DMS153 treated with DMSO at 0.1 percent for 48 hours (cell line): ENCODE results near the gene TARDBP.
"Not testable (repeated sequence)": the region's sequence is repeated elsewhere in the genome, so short reads cannot be mapped to it uniquely, and the experiment has no call there.

Experiments
- DNase-seq: peaks from one replicate; lab custom pipeline; 2025; ENCODE audit not compliant: unreplicated experiment; lab: John Stamatoyannopoulos, UW

The TARDBP gene

GRCh38 chr1:10992004-10992403 lies 20.4 kb upstream of the TARDBP start:
- DNase-seq: not testable (repeated sequence)

- no peak for DNase-seq
Observed at GRCh38 chr1:10992864-10993263, 19.6 kb upstream of the TARDBP start.

DNA sequence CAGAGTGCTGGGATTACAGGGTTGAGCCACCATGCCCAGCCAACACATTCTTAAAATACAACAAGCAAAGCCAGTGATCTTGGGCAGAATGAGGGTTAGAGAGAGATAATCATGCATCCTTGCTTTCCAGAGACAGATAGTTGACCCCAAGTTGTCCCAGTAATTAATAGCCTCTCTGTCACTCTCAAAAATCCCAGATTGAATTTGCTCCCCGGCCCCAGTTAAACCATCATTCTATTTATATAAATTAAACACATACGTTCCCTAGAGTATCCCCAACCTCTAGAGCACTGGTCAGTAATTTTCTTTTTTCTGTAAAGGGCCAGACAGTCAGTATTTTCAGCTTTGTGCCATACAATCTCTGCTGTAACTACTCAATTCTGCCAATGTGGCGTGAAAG lies 16.4 kb upstream of the TARDBP start:
- DNase-seq: no peak

DNA sequence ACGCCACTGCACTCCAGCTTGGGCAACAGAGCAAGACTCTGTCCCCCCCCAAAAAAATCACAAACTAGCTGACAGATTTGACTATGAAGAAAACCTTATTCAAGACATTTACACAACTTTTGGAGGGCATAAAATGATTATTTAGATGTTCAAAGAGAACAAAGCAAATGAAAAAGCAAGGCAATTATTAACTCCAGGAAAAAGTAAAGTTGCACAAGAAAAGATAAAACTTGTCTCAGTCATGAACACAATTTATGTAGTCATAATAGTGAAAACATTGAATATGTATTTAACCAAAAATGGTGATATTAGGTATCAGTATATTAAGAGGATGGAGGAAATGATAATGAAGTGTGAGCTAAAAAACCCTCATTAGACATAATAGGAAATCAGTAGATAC lies 11.9 kb upstream of the TARDBP start:
- DNase-seq: no peak

DNA sequence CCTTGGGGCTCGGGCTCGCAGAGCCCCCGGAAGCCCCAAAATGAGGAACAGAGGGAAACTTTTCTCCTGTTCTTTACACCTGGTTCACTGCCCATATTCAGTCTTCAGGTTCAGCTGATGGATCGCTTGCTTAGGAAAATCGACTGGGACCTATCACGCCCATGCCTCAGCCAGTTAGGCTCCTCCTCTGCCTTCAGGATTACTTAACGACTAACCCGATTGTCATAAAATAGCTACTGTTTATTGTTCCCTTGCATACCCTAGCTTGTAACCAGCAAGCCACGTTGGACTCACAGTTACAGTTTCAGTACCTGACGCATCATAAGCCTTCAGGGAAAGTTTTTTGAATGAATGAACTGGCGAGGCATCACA lies 692 bp downstream of the TARDBP start:
- no peak for DNase-seq

GRCh38 chr1:11019358-11019757 lies 6.9 kb downstream of the TARDBP start:
- not testable (repeated sequence) for DNase-seq

- no peak for DNase-seq
Observed at GRCh38 chr1:11019971-11020370, 7.5 kb downstream of the TARDBP start.

DNA sequence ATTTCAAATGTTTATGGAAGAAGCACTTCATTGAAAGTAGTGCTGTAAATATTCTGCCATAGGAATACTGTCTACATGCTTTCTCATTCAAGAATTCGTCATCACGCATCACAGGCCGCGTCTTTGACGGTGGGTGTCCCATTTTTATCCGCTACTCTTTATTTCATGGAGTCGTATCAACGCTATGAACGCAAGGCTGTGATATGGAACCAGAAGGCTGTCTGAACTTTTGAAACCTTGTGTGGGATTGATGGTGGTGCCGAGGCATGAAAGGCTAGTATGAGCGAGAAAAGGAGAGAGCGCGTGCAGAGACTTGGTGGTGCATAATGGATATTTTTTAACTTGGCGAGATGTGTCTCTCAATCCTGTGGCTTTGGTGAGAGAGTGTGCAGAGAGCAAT lies 10.7 kb downstream of the TARDBP start:
- DNase-seq: no peak

- no peak for DNase-seq
Observed at GRCh38 chr1:11024154-11024873, 11.9 kb downstream of the TARDBP start.

- DNase-seq: no peak
Observed at GRCh38 chr1:11024874-11025203, 12.4 kb downstream of the TARDBP start.

DNA sequence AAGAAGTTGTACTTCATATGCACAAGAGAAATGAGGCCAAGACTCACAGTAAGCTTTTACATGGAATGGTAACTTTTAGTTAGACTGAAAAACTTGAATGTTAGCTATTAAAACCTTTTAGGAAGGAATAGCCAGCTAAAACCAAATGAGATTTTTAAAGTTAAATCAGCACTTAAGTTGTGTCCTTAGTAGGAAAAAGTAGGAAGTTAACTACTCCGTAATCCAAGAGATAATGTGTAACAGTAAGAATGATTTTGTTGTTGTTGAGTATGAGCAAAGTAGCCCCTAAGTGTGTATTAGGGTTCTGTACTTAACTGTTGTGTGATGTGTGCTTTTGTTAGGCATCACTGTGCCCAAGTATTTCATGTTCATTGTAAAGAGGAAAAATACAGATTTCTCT lies 13.2 kb downstream of the TARDBP start:
- DNase-seq: no peak

- no peak for DNase-seq
Observed at GRCh38 chr1:11026052-11026451, 13.6 kb downstream of the TARDBP start.

- DNase-seq: no peak
Observed at GRCh38 chr1:11026903-11027302, 14.4 kb downstream of the TARDBP start.

GRCh38 chr1:11027316-11027715 lies 14.9 kb downstream of the TARDBP start:
- no peak for DNase-seq

DNA sequence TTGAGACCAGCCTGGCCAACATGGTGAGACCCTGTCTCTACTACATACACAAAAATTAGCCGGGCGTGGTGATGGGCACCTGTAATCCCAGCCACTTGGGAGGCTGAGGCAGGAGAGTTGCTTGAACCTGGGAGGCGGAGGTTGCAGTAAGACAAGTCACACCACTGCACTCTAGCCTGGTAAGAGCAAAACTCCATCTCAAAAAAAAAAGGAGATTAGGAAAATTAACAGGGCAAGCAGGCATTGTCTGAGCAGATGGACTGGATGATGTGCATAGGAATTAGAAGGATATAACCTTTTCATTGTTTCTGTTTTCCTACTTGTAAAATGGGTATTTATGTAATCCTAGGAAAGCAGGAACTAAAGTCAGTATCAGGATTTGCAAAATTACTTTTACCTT lies 15.6 kb downstream of the TARDBP start:
- DNase-seq: no peak

- DNase-seq: no peak
Observed at GRCh38 chr1:11030865-11031264, 18.4 kb downstream of the TARDBP start.

GRCh38 chr1:11031624-11032262 lies 19.3 kb downstream of the TARDBP start:
- DNase-seq: no peak

DNA sequence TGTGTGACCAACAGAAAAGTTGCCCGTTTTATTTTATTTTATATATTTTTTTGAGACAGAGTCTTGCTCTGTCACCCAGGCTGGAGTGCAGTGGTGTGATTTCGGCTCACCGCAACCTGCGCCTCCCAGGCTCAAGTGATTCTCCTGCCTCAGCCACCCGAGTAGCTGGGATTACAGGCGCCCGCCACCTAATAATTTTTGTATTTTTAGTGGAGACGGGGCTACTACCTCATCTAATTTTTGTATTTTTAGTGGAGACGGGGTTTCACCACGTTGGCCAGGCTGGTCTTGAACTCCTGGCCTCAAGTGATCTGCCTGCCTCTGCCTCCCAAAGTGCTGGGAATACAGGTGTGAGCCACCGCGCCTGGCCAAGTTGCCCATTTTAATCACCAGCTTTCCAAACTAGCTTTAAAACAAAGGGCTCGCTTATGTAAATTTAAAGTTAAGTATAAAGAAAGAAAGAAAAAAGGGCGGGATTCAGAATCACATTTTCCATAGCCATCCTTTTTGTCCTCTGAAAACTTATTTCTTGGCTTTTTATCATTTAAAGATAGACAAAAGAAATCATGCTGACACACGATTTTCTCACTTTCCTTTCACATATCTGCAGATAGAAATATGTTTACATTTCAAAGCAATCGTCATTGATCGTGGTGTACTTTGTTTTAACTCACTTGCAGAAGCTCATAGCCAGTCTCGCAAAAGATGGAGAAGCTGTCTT lies 24.7 kb downstream of the TARDBP start:
- DNase-seq: not testable (repeated sequence)

- peak; percentile 99 for DNase-seq
Observed at GRCh38 chr1:11037740-11038182, 25.3 kb downstream of the TARDBP start.

- DNase-seq: no peak
Observed at GRCh38 chr1:11039351-11040104, 27.1 kb downstream of the TARDBP start.

- not testable (repeated sequence) for DNase-seq
Observed at GRCh38 chr1:11040105-11040429, 27.6 kb downstream of the TARDBP start.

DNA sequence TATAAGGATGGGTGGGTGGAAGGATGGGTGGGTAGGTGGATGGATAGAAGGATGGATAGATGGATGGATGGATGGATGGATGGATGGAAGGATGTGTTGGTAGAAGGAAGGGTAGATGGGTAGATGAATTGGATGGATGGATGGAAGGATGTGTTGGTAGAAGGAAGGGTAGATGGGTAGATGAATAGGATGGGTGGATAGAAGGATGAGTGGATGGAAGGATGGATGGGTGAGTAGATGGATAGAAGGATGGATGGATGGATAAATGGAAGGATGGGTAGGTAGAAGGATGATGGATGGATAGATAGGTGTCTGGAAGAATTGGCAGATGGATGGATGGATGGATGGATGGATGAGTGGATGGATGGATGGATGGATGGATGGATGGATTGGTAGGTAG lies 28.6 kb downstream of the TARDBP start:
- no peak for DNase-seq
